ENCODE results near the gene CCZ1B.
"Not testable (repeated sequence)": the region's sequence is repeated elsewhere in the genome, so short reads cannot be mapped to it uniquely, and the experiment has no call there.

Gene CCZ1B

GRCh38 chr7:6826151-6826550 is at the start of gene CCZ1B:
CCZ1B (minus strand) TSS chr7:6826275; CDS start chr7:6826197, 78 bp downstream.
- peak; percentile 92 for DNase-seq

- not testable (repeated sequence) for DNase-seq
Measured at GRCh38 chr7:6875022-6875421, 48.9 kb upstream of the CCZ1B start.

GRCh38 chr7:6872246-6872945 is 46.3 kb upstream of the CCZ1B start:
- DNase-seq: not testable (repeated sequence)

- DNase-seq: not testable (repeated sequence)
Measured at GRCh38 chr7:6871421-6872144, 45.5 kb upstream of the CCZ1B start.

- not testable (repeated sequence) for DNase-seq
Measured at GRCh38 chr7:6864751-6865150, 38.7 kb upstream of the CCZ1B start.

GRCh38 chr7:6864188-6864587 is 38.1 kb upstream of the CCZ1B start:
- DNase-seq: not testable (repeated sequence)

- not testable (repeated sequence) for DNase-seq
Measured at GRCh38 chr7:6862876-6863275, 36.8 kb upstream of the CCZ1B start.

- DNase-seq: peak; percentile 64
Measured at GRCh38 chr7:6857721-6858314, 31.7 kb upstream of the CCZ1B start.

GRCh38 chr7:6855563-6856131 is 29.6 kb upstream of the CCZ1B start:
- DNase-seq: not testable (repeated sequence)

GRCh38 chr7:6854747-6855562 is 28.9 kb upstream of the CCZ1B start:
- DNase-seq: not testable (repeated sequence)

GRCh38 chr7:6853681-6854080 is 27.6 kb upstream of the CCZ1B start:
- not testable (repeated sequence) for DNase-seq

GRCh38 chr7:6849127-6849526 is 23.1 kb upstream of the CCZ1B start:
- DNase-seq: not testable (repeated sequence)

- not testable (repeated sequence) for DNase-seq
Measured at GRCh38 chr7:6847751-6848150, 21.7 kb upstream of the CCZ1B start.

- DNase-seq: not testable (repeated sequence)
Measured at GRCh38 chr7:6845971-6846449, 19.9 kb upstream of the CCZ1B start.

- DNase-seq: not testable (repeated sequence)
Measured at GRCh38 chr7:6843654-6844053, 17.6 kb upstream of the CCZ1B start.

- not testable (repeated sequence) for DNase-seq
Measured at GRCh38 chr7:6843092-6843491, 17.0 kb upstream of the CCZ1B start.

- DNase-seq: not testable (repeated sequence)
Measured at GRCh38 chr7:6842278-6842921, 16.3 kb upstream of the CCZ1B start.

- DNase-seq: not testable (repeated sequence)
Measured at GRCh38 chr7:6837081-6837480, 11.0 kb upstream of the CCZ1B start.

GRCh38 chr7:6835521-6835920 is 9.4 kb upstream of the CCZ1B start:
- DNase-seq: not testable (repeated sequence)

GRCh38 chr7:6833636-6834035 is 7.6 kb upstream of the CCZ1B start:
- no peak for DNase-seq

GRCh38 chr7:6831018-6831725 is 5.1 kb upstream of the CCZ1B start:
- DNase-seq: no peak

Data from activated effector memory CD4-positive, alpha-beta T cell treated with Interleukin-2 at 50 U/mL for 16 hours (primary cell).